ENCODE measurements around the gene HTR3A. TPM values are rescaled to one million over a fixed set of nuclear protein-coding genes. Genes with fewer than 3 reads are reported as not detected.

HTR3A gene
- total and polyA plus RNA-seq, 2 experiments from 2014 or later, result 5.8 to 8.1 TPM

- no peak for TF ChIP-seq ZNF462 (CRISPR knock-in tag; IDR thresholded peaks at IDR 0.05)
- no peak for TF ChIP-seq ZNF114 (CRISPR knock-in tag; IDR thresholded peaks at IDR 0.05)
- no peak for TF ChIP-seq ETS1 (IDR thresholded peaks at IDR 0.05)
- TF ChIP-seq ZNF331 (CRISPR knock-in tag; IDR thresholded peaks at IDR 0.05; ENCODE audit: low read depth), result no peak
- no peak for TF ChIP-seq CREB1 (CRISPR knock-in tag; IDR thresholded peaks at IDR 0.05; ENCODE audit: low read depth)
- no peak for TF ChIP-seq EZH2 (IDR thresholded peaks at IDR 0.05; ENCODE audit: low read depth, unreplicated experiment)
- TF ChIP-seq STAT1 (IDR thresholded peaks at IDR 0.05; ENCODE audit: unreplicated experiment), result no peak
- TF ChIP-seq CTCF (conservative IDR thresholded peaks at IDR 0.05; ENCODE audit: low read depth in 2 of 2), result no peak
- TF ChIP-seq NANOG (IDR thresholded peaks at IDR 0.05; ENCODE audit: borderline replicate concordance), result no peak
- TF ChIP-seq JUNB (IDR thresholded peaks at IDR 0.05; ENCODE audit: unreplicated experiment), result no peak
- no peak for TF ChIP-seq EZH2phosphoT487 (IDR thresholded peaks at IDR 0.05; ENCODE audit: unreplicated experiment)
- no peak for TF ChIP-seq REST (IDR thresholded peaks at IDR 0.05; ENCODE audit: unreplicated experiment)
- TF ChIP-seq POLR2AphosphoS5 (IDR thresholded peaks at IDR 0.05; ENCODE audit: low read depth), result no peak
- Histone ChIP-seq H3K27me3 (ENCODE audit: insufficient read depth) (no peaks in the 10 kb centered on the region), H3K36me3 (ENCODE audit: insufficient read depth) (no peaks in the 10 kb centered on the region), H3F3A (replicated peaks; ENCODE audit: low read depth) (no peaks in the 10 kb centered on the region), H3K4me1 (ENCODE audit: insufficient read depth) (peaks cover 5% of the 10 kb centered on the region; the same call in 1 of the 2 replicates), H4K20me1 (replicated peaks; ENCODE audit: insufficient read depth) (no peaks in the 10 kb centered on the region), H3K79me2 (replicated peaks; ENCODE audit: insufficient read depth) (no peaks in the 10 kb centered on the region), H3K4me3 (no peak overlapping the region), H3K4me2 (no peak overlapping the region), H3K27ac (ENCODE audit: low read depth) (no peak overlapping the region), H3K9me2 (ENCODE audit: insufficient read depth) (peaks cover 6% of the 10 kb centered on the region; the same call in 1 of the 2 replicates), H2AFZ (no peak overlapping the region)
- H3K4me1 Mint-ChIP-seq, result peaks cover 13% of the 10 kb centered on the region; the same call in 2 of the 3 replicates
- H3K27me3 Mint-ChIP-seq (ENCODE audit: insufficient read depth, low read depth, poor library complexity), result peaks cover 10% of the 10 kb centered on the region
- no peaks in the 10 kb centered on the region; the same call in 2 of the 3 replicates for H3K9me3 Mint-ChIP-seq
- H3K4me3 Mint-ChIP-seq, result no peak overlapping the region
- ATAC-seq, result no peak
- no peak for DNase-seq (ENCODE audit: low spot score)
- H3K27ac Mint-ChIP-seq, result no peak overlapping the region
- H3K36me3 Mint-ChIP-seq (ENCODE audit: low read depth), result no peaks in the 10 kb centered on the region
Measured at GRCh38 chr11:114031246-114031966, 56.5 kb downstream of the HTR3A start.
